ENCODE results near the gene MMP10. TPM values are rescaled to one million over a fixed set of nuclear protein-coding genes. Genes with fewer than 3 reads are reported as not detected.
A peak's percentile ranks its signal among the peaks of the same experiment; 100 is the strongest.

Gene MMP10
- total RNA-seq, 1 experiment from 2014 or later = not detected

GRCh38 chr11:102767800-102768199 is 12.6 kb downstream of the MMP10 start:
- ChIA-PET POLR2A (ENCODE audit: unreplicated experiment) (no interaction called here), CTCF (no interaction called here)
- no peak overlapping the region for H3K27ac ChIP-seq

GRCh38 chr11:102763440-102763839 is 17.0 kb downstream of the MMP10 start:
- Histone ChIP-seq H3K4me2 (no peak overlapping the region), H2AFZ (no peak overlapping the region), H4K20me1 (ENCODE audit: insufficient read depth) (no peaks in the 10 kb centered on the region), H3K9me3 (ENCODE audit: insufficient read depth, low read depth) (no peaks in the 10 kb centered on the region), H3K27me3 (ENCODE audit: insufficient read depth, low read depth) (peaks cover 6% of the 10 kb centered on the region; the same call in 1 of the 2 replicates), H3K79me2 (ENCODE audit: low read depth) (no peaks in the 10 kb centered on the region), H3K36me3 (ENCODE audit: low read depth) (no peaks in the 10 kb centered on the region), H3K9me2 (ENCODE audit: insufficient read depth) (no peaks in the 10 kb centered on the region; the same call in 1 of the 2 replicates), H3K4me3 (no peak overlapping the region), H3K27ac (no peak overlapping the region), H3K4me1 (replicated peaks; ENCODE audit: insufficient read depth) (peaks cover 27% of the 10 kb centered on the region), H3F3A (ENCODE audit: insufficient read depth, low read depth) (peaks cover 16% of the 10 kb centered on the region; the same call in 1 of the 2 replicates)
- TF ChIP-seq CTCF (conservative IDR thresholded peaks at IDR 0.05) (no peak), EZH2 (IDR thresholded peaks at IDR 0.05; ENCODE audit: low read depth) (no peak)
- DNase-seq = no peak
- POLR2A ChIA-PET (ENCODE audit: unreplicated experiment) = no interaction called here
- intact Hi-C loops (cut with micrococcal nuclease; ENCODE audit: unreplicated experiment) = no loop called here
- BruUV-seq (replicated peaks) = no TSS peak
- CTCF ChIA-PET = no interaction called here

More at GRCh38 chr11:102767800-102768199, 12.6 kb downstream of the MMP10 start:
- peaks cover 6% of the 10 kb centered on the region; the same call in 1 of the 2 replicates for H3K27me3 ChIP-seq (ENCODE audit: insufficient read depth, low read depth)
- no peaks in the 10 kb centered on the region for H3K4me1 ChIP-seq (replicated peaks; ENCODE audit: insufficient read depth)
- intact Hi-C loops (cut with micrococcal nuclease; ENCODE audit: unreplicated experiment) = no loop called here
- no peaks in the 10 kb centered on the region for H3K9me2 ChIP-seq (ENCODE audit: insufficient read depth)
- H3F3A ChIP-seq (ENCODE audit: insufficient read depth, low read depth) = no peaks in the 10 kb centered on the region; the same call in 1 of the 2 replicates
- H3K4me2 ChIP-seq = no peak overlapping the region
- H3K4me3 ChIP-seq = no peak overlapping the region
- H3K9me3 ChIP-seq (ENCODE audit: insufficient read depth, low read depth) = no peaks in the 10 kb centered on the region
- no peak overlapping the region for H2AFZ ChIP-seq
- DNase-seq = no peak
- H4K20me1 ChIP-seq (ENCODE audit: insufficient read depth) = no peaks in the 10 kb centered on the region
- H3K36me3 ChIP-seq (ENCODE audit: low read depth) = no peaks in the 10 kb centered on the region
- H3K79me2 ChIP-seq (ENCODE audit: low read depth) = no peaks in the 10 kb centered on the region
- BruUV-seq (replicated peaks) = no TSS peak
- no peak for TF ChIP-seq CTCF (conservative IDR thresholded peaks at IDR 0.05)
- no peak for TF ChIP-seq EZH2 (IDR thresholded peaks at IDR 0.05; ENCODE audit: low read depth)

GRCh38 chr11:102762361-102762767 is 18.1 kb downstream of the MMP10 start:
- Histone ChIP-seq H3K9me2 (ENCODE audit: insufficient read depth) (no peaks in the 10 kb centered on the region; the same call in 1 of the 2 replicates), H3F3A (ENCODE audit: insufficient read depth, low read depth) (peaks cover 16% of the 10 kb centered on the region; the same call in 1 of the 2 replicates), H3K27ac (no peak overlapping the region), H3K4me2 (no peak overlapping the region), H4K20me1 (ENCODE audit: insufficient read depth) (no peaks in the 10 kb centered on the region), H2AFZ (no peak overlapping the region), H3K4me1 (replicated peaks; ENCODE audit: insufficient read depth) (peaks cover 27% of the 10 kb centered on the region), H3K4me3 (no peak overlapping the region), H3K9me3 (ENCODE audit: insufficient read depth, low read depth) (no peaks in the 10 kb centered on the region), H3K36me3 (ENCODE audit: low read depth) (no peaks in the 10 kb centered on the region), H3K79me2 (ENCODE audit: low read depth) (no peaks in the 10 kb centered on the region), H3K27me3 (ENCODE audit: insufficient read depth, low read depth) (peaks cover 6% of the 10 kb centered on the region; the same call in 1 of the 2 replicates)
- ChIA-PET CTCF (no interaction called here), POLR2A (ENCODE audit: unreplicated experiment) (no interaction called here)
- TF ChIP-seq EZH2 (IDR thresholded peaks at IDR 0.05; ENCODE audit: low read depth) (no peak), CTCF (conservative IDR thresholded peaks at IDR 0.05) (no peak)
- intact Hi-C loops (cut with micrococcal nuclease; ENCODE audit: unreplicated experiment) = no loop called here
- DNase-seq = peak in 1 of 2 experiments; percentile 29
- no TSS peak for BruUV-seq (replicated peaks)

Data from PC-9 (cell line).